ENCODE results near the gene DNAH7. TPM values are rescaled to one million over a fixed set of nuclear protein-coding genes. Genes with fewer than 3 reads are reported as not detected.

Gene DNAH7
- total RNA-seq, 1 experiment from 2014 or later = 0.09 TPM

DNA sequence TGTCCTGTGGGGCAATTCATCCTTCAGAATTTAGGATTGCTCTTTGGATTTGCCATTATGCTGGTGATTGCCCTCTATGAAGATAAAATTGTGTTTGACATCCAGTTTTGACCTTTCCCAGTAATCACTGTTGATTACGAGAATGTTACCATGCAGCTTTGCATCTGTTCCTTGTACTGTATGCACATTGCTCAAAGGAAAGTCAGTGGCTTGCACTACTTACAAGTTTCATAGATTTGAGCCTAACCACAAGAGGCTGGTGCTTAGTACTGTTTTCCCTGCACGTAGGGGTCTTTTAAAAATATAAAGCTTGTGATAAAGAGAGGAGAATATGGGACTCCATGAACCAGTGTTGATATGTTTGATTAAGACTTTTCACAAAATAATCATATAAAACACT lies 333.7 kb downstream of the DNAH7 start:
- no peaks in the 10 kb centered on the region for H3K4me1 Mint-ChIP-seq
- no peak for TF ChIP-seq CTCF (conservative IDR thresholded peaks at IDR 0.05)
- no peaks in the 10 kb centered on the region for H4K20me1 ChIP-seq (ENCODE audit: control insufficient read depth, insufficient read depth, insufficient read length)
- H3T11ph ChIP-seq (ENCODE audit: low read length) = no peak overlapping the region
- no peak overlapping the region for H2BK120ac ChIP-seq (ENCODE audit: low read depth, low read length, poor library complexity, severe bottlenecking)
- no peak overlapping the region for H3K9ac ChIP-seq (ENCODE audit: extremely low read depth, insufficient read length, low read length)
- no peak overlapping the region for H3K27ac ChIP-seq (ENCODE audit: insufficient read length, low read depth, low read length)
- H3K4me3 Mint-ChIP-seq = no peak overlapping the region
- H4K91ac ChIP-seq (ENCODE audit: insufficient read length, low read depth, low read length) = no peak overlapping the region
- H4K5ac ChIP-seq (ENCODE audit: insufficient read length, low read depth, low read length) = no peak overlapping the region
- no peak overlapping the region for H3K4ac ChIP-seq (ENCODE audit: low read depth, low read length)
- no peak overlapping the region for H3K18ac ChIP-seq (ENCODE audit: insufficient read length, low read depth, low read length)
- H3K27me3 ChIP-seq (ENCODE audit: insufficient read depth, low read length) = no peaks in the 10 kb centered on the region
- H3K27ac Mint-ChIP-seq = no peak overlapping the region; a peak in 1 of 7 replicates
- no peak overlapping the region for H2BK12ac ChIP-seq (ENCODE audit: insufficient read length, low read depth, low read length)
- H3K9me3 ChIP-seq (ENCODE audit: control insufficient read depth, low read depth, low read length) = no peaks in the 10 kb centered on the region
- H3K79me2 ChIP-seq (ENCODE audit: insufficient read depth, low read length) = no peaks in the 10 kb centered on the region
- H2AK5ac ChIP-seq (ENCODE audit: insufficient read length, low read length) = no peak overlapping the region
- no peak for DNase-seq
- no peak overlapping the region for H3K23ac ChIP-seq (ENCODE audit: insufficient read length, low read depth, low read length)
- H3K4me1 ChIP-seq (ENCODE audit: insufficient read depth, low read length) = no peaks in the 10 kb centered on the region
- no peak overlapping the region for H2BK15ac ChIP-seq (ENCODE audit: low read depth, low read length)
- H3K36me3 Mint-ChIP-seq (ENCODE audit: insufficient read depth in 1 of 3, low read depth in 3 of 3) = peaks cover 20 to 53% (median 47%) of the 10 kb centered on the region in 3 experiments
- H2AFZ ChIP-seq (ENCODE audit: low read length) = no peak overlapping the region
- H4K8ac ChIP-seq (replicated peaks; ENCODE audit: insufficient read length, low read depth, low read length) = no peak overlapping the region
- no peak overlapping the region for H3K14ac ChIP-seq (ENCODE audit: insufficient read depth, low read length)
- H3K79me1 ChIP-seq (ENCODE audit: insufficient read depth, low read depth, low read length, poor library complexity, severe bottlenecking) = no peaks in the 10 kb centered on the region
- H3K9me3 Mint-ChIP-seq = no peaks in the 10 kb centered on the region
- H3K4me2 ChIP-seq (ENCODE audit: insufficient read depth, insufficient read length, low read length) = no peak overlapping the region
- no CpG with 5 or more reads among the region's 2 CpGs for WGBS (ENCODE audit: extremely low coverage, insufficient read length, low lambda C conversion rate)
- H2BK20ac ChIP-seq (ENCODE audit: low read depth, low read length, poor library complexity, severe bottlenecking) = no peak overlapping the region
- no peak overlapping the region for H2BK5ac ChIP-seq (ENCODE audit: insufficient read length, low read length)
- H3K23me2 ChIP-seq (ENCODE audit: insufficient read length, low read depth, low read length, poor library complexity, severe bottlenecking) = no peaks in the 10 kb centered on the region
- H3K27me3 Mint-ChIP-seq (ENCODE audit: low read depth) = no peaks in the 10 kb centered on the region
- no peak overlapping the region for H3K56ac ChIP-seq (ENCODE audit: insufficient read length, low read depth, low read length)

All from H9 (cell line).